Measurements from ENCODE around the gene ASTN2. TPM values are rescaled to one million over a fixed set of nuclear protein-coding genes. Genes with fewer than 3 reads are reported as not detected.

ASTN2 gene
- total and polyA plus RNA-seq, 10 of the 15 experiments (the other 5 are each of a cell fraction or from before 2014, with no cell fraction given), result 1.4 to 15.7 (median 7.0) TPM

DNA sequence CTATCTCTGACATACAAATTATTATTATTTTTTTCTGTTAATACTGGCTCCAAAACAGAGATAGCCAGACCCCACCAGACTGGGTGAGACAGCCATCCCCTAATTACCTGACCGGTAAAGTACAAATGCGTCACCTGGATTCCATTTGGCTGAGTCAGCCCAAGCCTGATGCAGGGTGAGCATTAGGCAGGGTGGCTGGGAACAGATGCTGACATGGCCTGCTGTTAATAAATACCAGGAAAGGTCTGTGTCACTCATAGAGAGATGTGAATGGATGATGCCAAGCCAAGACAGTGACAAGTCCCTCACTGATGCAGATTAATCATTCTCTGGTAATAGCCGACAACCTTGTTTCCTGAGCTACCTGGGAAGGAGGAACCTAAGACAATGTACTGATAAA is 544.3 kb downstream of the ASTN2 start (continued):
- no peak for TF ChIP-seq EGR1 (IDR thresholded peaks at IDR 0.05; ENCODE audit: borderline replicate concordance in 1 of 2, low read depth in 2 of 2, low read length in 2 of 2)
- TF ChIP-seq HCFC1 (IDR thresholded peaks at IDR 0.05; ENCODE audit: low read length), result no peak
- no peak for TF ChIP-seq STAT1 (conservative IDR thresholded peaks at IDR 0.05)

DNA sequence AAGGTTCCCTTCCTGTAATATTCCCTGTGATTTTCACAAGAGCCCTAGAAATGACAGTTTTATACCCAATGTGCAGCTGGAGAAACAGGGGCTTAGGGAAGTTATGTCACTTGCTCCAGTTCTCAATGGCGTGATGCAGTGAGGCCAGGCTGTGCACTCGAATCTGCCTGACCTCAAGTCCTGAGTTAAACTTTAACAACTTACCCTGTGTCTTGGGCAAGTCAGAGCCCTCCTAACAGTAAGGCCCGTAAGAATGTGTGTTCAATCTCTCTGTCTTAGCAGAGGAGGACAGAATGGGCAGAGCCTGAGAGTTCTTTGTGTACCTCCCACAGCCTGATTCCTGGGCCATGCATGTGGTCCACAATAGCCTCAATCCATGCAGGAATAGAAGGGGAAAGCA is 546.7 kb downstream of the ASTN2 start:
- no peaks in the 10 kb centered on the region for H3K36me3 ChIP-seq (ENCODE audit: control insufficient read depth in 2 of 2, insufficient read depth in 2 of 2, low read length in 1 of 2)
- ChIA-PET RAD21 (ENCODE audit: unreplicated experiment) (no interaction called here), SMC1A (ENCODE audit: uncharacterized antibody, unreplicated experiment) (interaction anchor here (1.5 kb wide), 1 partner anchor 8 kb away, joined by 3 read pairs; no protein-coding TSS in a partner anchor), POLR2A (no interaction called here), CTCF (interaction anchor here (1.0 kb wide), 1 partner anchor 133 kb away, joined by 3 read pairs; no protein-coding TSS in a partner anchor)
- H3K4me3 ChIP-seq, result no peak overlapping the region
- intact Hi-C loops (cut with micrococcal nuclease; ENCODE audit: unreplicated experiment), result no loop called here
- DNase-seq (ENCODE audit: low read depth, low spot score) (no peak), ATAC-seq (peak; percentile 96), FAIRE-seq (no peak)
- no peaks in the 10 kb centered on the region; the same call in 1 of the 2 replicates for H3K4me1 ChIP-seq (ENCODE audit: control insufficient read depth, insufficient read depth, low read length)
- no peaks in the 10 kb centered on the region for H4K20me1 ChIP-seq (ENCODE audit: control insufficient read depth, insufficient read depth)
- 18% methylated on average over 3 of the region's 3 CpGs for WGBS (ENCODE audit: insufficient coverage, insufficient replicate concordance, low lambda C conversion rate, missing lambda C conversion rate)
- no peaks in the 10 kb centered on the region for H3K9me3 ChIP-seq (replicated peaks; ENCODE audit: control insufficient read depth, insufficient read depth, low read length)
- no peaks in the 10 kb centered on the region for H3K27me3 ChIP-seq (replicated peaks in 1 of 2; ENCODE audit: control insufficient read depth in 2 of 2, insufficient read depth in 2 of 2, low read length in 1 of 2)
- H3K27ac ChIP-seq (ENCODE audit: control insufficient read depth, insufficient read depth), result no peak overlapping the region
- no peak overlapping the region for H2AFZ ChIP-seq (ENCODE audit: control insufficient read depth, low read depth, low read length)
- H3K9ac ChIP-seq (ENCODE audit: control insufficient read depth, insufficient read depth, low read length), result no peak overlapping the region
- H3K4me2 ChIP-seq (ENCODE audit: control insufficient read depth, insufficient read depth), result no peak overlapping the region
- in situ Hi-C loops (cut with MboI), result no loop called here
- TF ChIP-seq, protein P1, sequence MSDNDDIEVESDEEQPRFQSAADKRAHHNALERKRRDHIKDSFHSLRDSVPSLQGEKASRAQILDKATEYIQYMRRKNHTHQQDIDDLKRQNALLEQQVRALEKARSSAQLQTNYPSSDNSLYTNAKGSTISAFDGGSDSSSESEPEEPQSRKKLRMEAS (IDR thresholded peaks at IDR 0.05; ENCODE audit: low read depth, low read length), result no peak
- TF ChIP-seq YY1 (IDR thresholded peaks at IDR 0.05; ENCODE audit: low read depth, low read length), result no peak
- TF ChIP-seq BHLHE40 (IDR thresholded peaks at IDR 0.05; ENCODE audit: borderline replicate concordance in 1 of 2, low read depth in 2 of 2, low read length in 1 of 2), result peak in 1 of 2 experiments; percentile 5; a peak in 1 of 4 replicates
- no peak for TF ChIP-seq SMARCA5 (IDR thresholded peaks at IDR 0.05)
- no peak for TF ChIP-seq NFYB (IDR thresholded peaks at IDR 0.05; ENCODE audit: insufficient read depth, low read depth, low read length)
- 0 out of 2 replicates have a peak, but pooled peaks have one; percentile 27 for TF ChIP-seq ATF7 (IDR thresholded peaks at IDR 0.05; ENCODE audit: low read depth)
- H3K79me2 ChIP-seq (ENCODE audit: control insufficient read depth, insufficient read depth, low read length), result no peaks in the 10 kb centered on the region
- no TSS peak for BruUV-seq (replicated peaks)
